DOHH2 (cell line): Measurements from ENCODE around the gene CST5.
"Not testable (repeated sequence)": the region's sequence is repeated elsewhere in the genome, so short reads cannot be mapped to it uniquely, and the experiment has no call there.

ENCODE experiments used
- H3F3A ChIP-seq: fragments of 200-600 bp; sonication (generic), shearing (Covaris generic); 2 replicates; pipeline ENCODE4 v1.6.0; 2016; ENCODE audit warnings: antibody characterized with exemption, mild to moderate bottlenecking; ENCODE audit not compliant: control insufficient read depth, insufficient read depth
- H3K27ac ChIP-seq: fragments of 200-600 bp; sonication (generic); 2 replicates; pipeline ENCODE4 v1.5.1; 2014; ENCODE audit warnings: low read depth, mild to moderate bottlenecking, low read length, moderate library complexity
- H3K27me3 ChIP-seq: fragments of 200-600 bp; sonication (generic); 2 replicates; pipeline ENCODE4 v1.6.1; 2014; ENCODE audit warnings: mild to moderate bottlenecking, low read length, mixed read lengths; ENCODE audit not compliant: control insufficient read depth
- H3K36me3 ChIP-seq: fragments of 200-600 bp; sonication (generic); 2 replicates; pipeline ENCODE4 v1.6.1; 2014; ENCODE audit warnings: mild to moderate bottlenecking, low read length, moderate library complexity, mixed read lengths; ENCODE audit not compliant: control insufficient read depth
- H3K4me1 ChIP-seq: fragments of 200-600 bp; sonication (generic); 2 replicates; pipeline ENCODE4 v1.6.1; 2014; ENCODE audit warnings: mild to moderate bottlenecking, low read length, mixed read lengths; ENCODE audit not compliant: control insufficient read depth
- H3K4me2 ChIP-seq: fragments of 200-600 bp; sonication (generic); 2 replicates; pipeline ENCODE4 v1.6.0; 2014; ENCODE audit warnings: mild to moderate bottlenecking, low read length, moderate library complexity
- H3K4me3 ChIP-seq: fragments of 200-600 bp; sonication (generic); 2 replicates; pipeline ENCODE4 v1.5.1; 2014; ENCODE audit warnings: mild to moderate bottlenecking, low read length, mixed read lengths
- H3K79me2 ChIP-seq: fragments of 200-600 bp; sonication (generic); 2 replicates; pipeline ENCODE4 v1.6.1; 2014; ENCODE audit warnings: mild to moderate bottlenecking, low read length, mixed read lengths; ENCODE audit not compliant: control insufficient read depth
- H3K9me2 ChIP-seq: fragments of 200-600 bp; sonication (generic); replicated peaks from 2 replicates; pipeline ENCODE4 v1.6.1; 2014; ENCODE audit warnings: mild to moderate bottlenecking, low read length, mixed read lengths; ENCODE audit not compliant: control insufficient read depth
- H3K9me3 ChIP-seq: fragments of 200-600 bp; sonication (generic); 2 replicates; pipeline ENCODE4 v1.6.1; 2014; ENCODE audit warnings: antibody characterized with exemption, low read length, mixed read lengths; ENCODE audit not compliant: control insufficient read depth, insufficient read depth
- H4K20me1 ChIP-seq: fragments of 200-600 bp; sonication (generic); 2 replicates; pipeline ENCODE4 v1.6.0; 2014; ENCODE audit warnings: low read depth, mild to moderate bottlenecking, antibody characterized with exemption, low read length, moderate library complexity; ENCODE audit not compliant: control insufficient read depth, insufficient read depth
- EZH2phosphoT487 ChIP-seq: fragments of 200-600 bp; sonication (generic); IDR thresholded peaks from 2 replicates; pipeline ENCODE4 v1.6.1; 2017; ENCODE audit warnings: borderline replicate concordance, mild to moderate bottlenecking, antibody characterized with exemption, low read length, moderate library complexity, mixed read lengths
- TF ChIP-seq, protein P1 (sequence below): fragments of 200-600 bp; sonication (generic); IDR thresholded peaks from one replicate; pipeline ENCODE4 v1.5.1; 2014; ENCODE audit warnings: antibody characterized with exemption, mild to moderate bottlenecking, low read depth, low read length; ENCODE audit not compliant: poor library complexity, severe bottlenecking

CST5 gene

DNA sequence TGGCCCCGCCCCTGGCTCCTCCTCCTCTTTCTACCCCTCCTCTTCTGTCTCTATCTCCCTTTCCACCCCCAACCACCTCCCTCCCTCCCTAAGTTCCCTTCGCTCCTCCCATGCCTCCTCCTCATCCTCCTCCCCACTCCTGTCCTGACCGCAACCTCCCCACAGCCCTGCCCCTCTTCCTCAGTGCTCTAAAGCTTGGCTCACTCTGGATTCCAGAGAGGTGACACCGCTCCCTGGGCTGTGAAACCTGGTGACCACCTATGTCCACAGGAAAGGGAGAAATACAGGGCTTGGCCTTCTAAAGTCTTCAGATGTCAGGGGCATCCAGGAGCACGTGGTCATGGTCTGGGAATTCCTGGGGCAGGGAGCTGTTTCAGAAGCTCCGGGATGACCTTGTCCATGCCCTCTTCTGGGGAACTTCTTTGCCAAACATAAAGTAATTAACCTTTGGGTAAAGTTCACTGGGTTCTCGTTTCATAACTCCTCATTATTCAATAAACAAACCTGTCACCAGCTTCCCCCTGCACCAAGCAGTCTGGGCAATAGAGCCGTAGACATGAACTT is 345 bp upstream of the CST5 start:
- no peaks in the 10 kb centered on the region for H3K9me3 ChIP-seq
- no peak overlapping the region for H3K27ac ChIP-seq
- H3K9me2 ChIP-seq, result no peaks in the 10 kb centered on the region
- peaks cover 2% of the 10 kb centered on the region for H3K4me1 ChIP-seq
- H3K36me3 ChIP-seq, result no peaks in the 10 kb centered on the region
- H3K4me3 ChIP-seq, result no peak overlapping the region
- H3F3A ChIP-seq, result no peaks in the 10 kb centered on the region
- no peaks in the 10 kb centered on the region for H4K20me1 ChIP-seq
- TF ChIP-seq EZH2phosphoT487, result no peak
- TF ChIP-seq, protein P1, sequence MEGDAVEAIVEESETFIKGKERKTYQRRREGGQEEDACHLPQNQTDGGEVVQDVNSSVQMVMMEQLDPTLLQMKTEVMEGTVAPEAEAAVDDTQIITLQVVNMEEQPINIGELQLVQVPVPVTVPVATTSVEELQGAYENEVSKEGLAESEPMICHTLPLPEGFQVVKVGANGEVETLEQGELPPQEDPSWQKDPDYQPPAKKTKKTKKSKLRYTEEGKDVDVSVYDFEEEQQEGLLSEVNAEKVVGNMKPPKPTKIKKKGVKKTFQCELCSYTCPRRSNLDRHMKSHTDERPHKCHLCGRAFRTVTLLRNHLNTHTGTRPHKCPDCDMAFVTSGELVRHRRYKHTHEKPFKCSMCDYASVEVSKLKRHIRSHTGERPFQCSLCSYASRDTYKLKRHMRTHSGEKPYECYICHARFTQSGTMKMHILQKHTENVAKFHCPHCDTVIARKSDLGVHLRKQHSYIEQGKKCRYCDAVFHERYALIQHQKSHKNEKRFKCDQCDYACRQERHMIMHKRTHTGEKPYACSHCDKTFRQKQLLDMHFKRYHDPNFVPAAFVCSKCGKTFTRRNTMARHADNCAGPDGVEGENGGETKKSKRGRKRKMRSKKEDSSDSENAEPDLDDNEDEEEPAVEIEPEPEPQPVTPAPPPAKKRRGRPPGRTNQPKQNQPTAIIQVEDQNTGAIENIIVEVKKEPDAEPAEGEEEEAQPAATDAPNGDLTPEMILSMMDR, result no peak
- no peak overlapping the region for H3K4me2 ChIP-seq
- H3K27me3 ChIP-seq, result no peaks in the 10 kb centered on the region
- H3K79me2 ChIP-seq, result no peaks in the 10 kb centered on the region

DNA sequence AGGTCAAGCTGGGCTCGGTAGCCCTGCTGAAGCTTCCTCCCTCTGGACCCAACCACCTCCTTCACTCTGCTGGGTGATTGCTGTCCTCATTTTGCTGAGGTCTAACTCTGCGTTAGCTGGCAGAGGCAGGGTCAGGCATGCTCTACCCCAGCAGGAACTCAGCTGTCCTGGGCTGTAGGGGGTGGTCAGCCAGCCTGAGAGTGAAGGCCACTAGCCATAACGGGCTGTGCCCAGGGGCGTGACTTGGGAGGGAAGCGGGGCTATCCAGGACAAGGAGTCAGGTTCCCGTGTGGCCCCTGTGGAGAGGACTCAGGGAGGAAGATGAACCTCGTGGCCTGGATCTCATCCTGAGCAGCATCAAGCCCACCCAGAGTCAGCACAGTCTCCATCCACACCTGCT is 761 bp downstream of the CST5 start:
- H3K9me3 ChIP-seq, result no peaks in the 10 kb centered on the region
- H3F3A ChIP-seq, result no peaks in the 10 kb centered on the region
- no peaks in the 10 kb centered on the region for H3K36me3 ChIP-seq
- H3K27me3 ChIP-seq, result no peaks in the 10 kb centered on the region
- H3K4me2 ChIP-seq, result no peak overlapping the region
- H3K27ac ChIP-seq, result no peak overlapping the region
- no peaks in the 10 kb centered on the region for H4K20me1 ChIP-seq
- H3K9me2 ChIP-seq, result no peaks in the 10 kb centered on the region
- H3K4me3 ChIP-seq, result no peak overlapping the region
- no peaks in the 10 kb centered on the region for H3K79me2 ChIP-seq
- no peak for TF ChIP-seq EZH2phosphoT487
- TF ChIP-seq, protein P1, result no peak
- peaks cover 6% of the 10 kb centered on the region for H3K4me1 ChIP-seq

DNA sequence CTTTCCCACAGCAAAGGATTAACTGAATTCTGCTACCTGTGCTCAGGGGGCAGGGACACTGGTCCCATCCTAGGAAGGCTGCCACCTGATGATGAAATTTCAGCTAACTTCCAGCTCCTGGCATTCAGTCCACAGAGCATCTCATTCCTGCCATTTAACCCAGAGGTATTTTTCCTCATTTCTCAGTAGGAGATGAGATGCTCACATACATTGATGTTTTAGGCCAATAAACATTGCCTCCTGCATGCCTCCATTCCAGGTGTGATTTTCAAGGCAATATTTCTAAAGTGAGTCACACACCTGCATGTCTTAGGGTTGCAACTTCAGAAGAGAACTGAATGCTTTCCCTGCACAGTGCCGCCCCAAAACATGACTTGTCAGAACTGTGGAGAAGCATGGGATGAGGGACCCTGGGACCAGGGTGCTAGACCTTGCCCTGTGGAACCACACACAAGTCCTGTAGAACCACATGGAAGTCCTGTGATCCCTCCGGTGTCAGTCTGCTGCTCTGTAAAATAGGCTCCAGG is 1.5 kb downstream of the CST5 start:
- not testable (repeated sequence) for H3F3A ChIP-seq, H3K4me1 ChIP-seq, H3K27me3 ChIP-seq, H3K79me2 ChIP-seq, H3K27ac ChIP-seq, H3K9me3 ChIP-seq, H3K36me3 ChIP-seq, H3K4me3 ChIP-seq, H3K9me2 ChIP-seq, H4K20me1 ChIP-seq, H3K4me2 ChIP-seq

DNA sequence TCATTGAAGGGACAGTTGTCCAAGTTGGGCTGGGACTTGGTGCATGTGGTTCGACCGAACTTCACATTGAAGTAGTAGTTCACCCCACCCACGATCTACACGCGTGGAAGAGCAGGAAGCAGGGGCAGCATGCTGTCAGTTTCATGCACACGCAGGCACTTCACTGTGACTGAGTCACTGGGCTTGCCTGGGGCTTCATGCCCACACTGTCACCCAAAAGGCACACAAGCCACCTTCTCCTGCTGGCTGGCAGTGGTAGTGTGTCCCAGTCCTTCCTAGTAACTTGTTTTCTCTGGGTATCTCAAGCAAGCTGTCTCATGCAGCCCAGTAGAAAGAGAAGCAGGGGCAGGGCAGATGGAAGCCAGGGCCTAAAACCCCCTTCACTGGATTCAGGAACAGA is 2.0 kb downstream of the CST5 start:
- H3K27ac ChIP-seq, result no peak overlapping the region
- H4K20me1 ChIP-seq, result no peaks in the 10 kb centered on the region
- peaks cover 6% of the 10 kb centered on the region for H3K4me1 ChIP-seq
- no peak overlapping the region for H3K4me3 ChIP-seq
- no peaks in the 10 kb centered on the region for H3K9me2 ChIP-seq
- no peaks in the 10 kb centered on the region for H3K36me3 ChIP-seq
- H3K79me2 ChIP-seq, result no peaks in the 10 kb centered on the region
- H3K27me3 ChIP-seq, result no peaks in the 10 kb centered on the region
- H3K9me3 ChIP-seq, result no peaks in the 10 kb centered on the region
- H3K4me2 ChIP-seq, result no peak overlapping the region
- TF ChIP-seq EZH2phosphoT487, result no peak
- TF ChIP-seq, protein P1, result no peak
- no peaks in the 10 kb centered on the region for H3F3A ChIP-seq
